KMS-11 (cell line): ENCODE measurements around the gene CDH13.

Experiments used
- H2AFZ ChIP-seq: fragments of 200-600 bp; sonication (generic); 2 replicates; pipeline ENCODE4 v1.6.1; 2016; ENCODE audit warnings: antibody characterized with exemption, mixed run types, low read depth
- H3K27ac ChIP-seq: fragments of 200-600 bp; sonication (generic); 2 replicates; pipeline ENCODE4 v1.6.1; 2016; ENCODE audit warnings: mild to moderate bottlenecking, mixed run types
- H3K27me3 ChIP-seq: fragments of 200-600 bp; sonication (generic); 2 replicates; pipeline ENCODE4 v1.6.1; 2017; ENCODE audit warnings: mild to moderate bottlenecking, low read depth, mixed run types, moderate library complexity; ENCODE audit not compliant: insufficient read depth
- H3K36me3 ChIP-seq: fragments of 200-600 bp; sonication (generic); 2 replicates; pipeline ENCODE4 v1.6.1; 2017; ENCODE audit warnings: mild to moderate bottlenecking, mixed run types; ENCODE audit not compliant: insufficient read depth
- H3K4me1 ChIP-seq: fragments of 200-600 bp; sonication (generic); 2 replicates; pipeline ENCODE4 v1.6.1; 2016; ENCODE audit warnings: mild to moderate bottlenecking, low read depth, mixed run types; ENCODE audit not compliant: poor library complexity, severe bottlenecking
- H3K4me2 ChIP-seq: fragments of 200-600 bp; sonication (generic); 2 replicates; pipeline ENCODE4 v1.7.0; 2016; ENCODE audit warnings: mild to moderate bottlenecking, mixed run types
- H3K4me3 ChIP-seq: fragments of 200-600 bp; sonication (generic); IDR thresholded peaks from 2 replicates; pipeline ENCODE4 v1.6.1; 2017; ENCODE audit warnings: low read depth, low read length, mixed read lengths; ENCODE audit not compliant: insufficient read depth
- H3K79me2 ChIP-seq: fragments of 200-600 bp; sonication (generic); 2 replicates; pipeline ENCODE4 v1.6.1; 2016; ENCODE audit warnings: low read depth, mixed run types; ENCODE audit not compliant: insufficient read depth
- H3K9ac ChIP-seq: fragments of 200-600 bp; sonication (generic); 2 replicates; pipeline ENCODE4 v1.6.1; 2016; ENCODE audit warnings: mild to moderate bottlenecking, mixed run types
- H4K20me1 ChIP-seq: fragments of 200-600 bp; sonication (generic); 2 replicates; pipeline ENCODE4 v1.6.1; 2016; ENCODE audit warnings: mild to moderate bottlenecking, mixed run types; ENCODE audit not compliant: insufficient read depth
- TF ChIP-seq, protein P1 (sequence below): fragments of 200-600 bp; sonication (generic); conservative IDR thresholded peaks from 2 replicates; pipeline ENCODE4 v1.6.1; 2017; ENCODE audit warnings: low read depth, mild to moderate bottlenecking, antibody characterized with exemption, low read length, moderate library complexity, mixed read lengths

Gene CDH13

DNA sequence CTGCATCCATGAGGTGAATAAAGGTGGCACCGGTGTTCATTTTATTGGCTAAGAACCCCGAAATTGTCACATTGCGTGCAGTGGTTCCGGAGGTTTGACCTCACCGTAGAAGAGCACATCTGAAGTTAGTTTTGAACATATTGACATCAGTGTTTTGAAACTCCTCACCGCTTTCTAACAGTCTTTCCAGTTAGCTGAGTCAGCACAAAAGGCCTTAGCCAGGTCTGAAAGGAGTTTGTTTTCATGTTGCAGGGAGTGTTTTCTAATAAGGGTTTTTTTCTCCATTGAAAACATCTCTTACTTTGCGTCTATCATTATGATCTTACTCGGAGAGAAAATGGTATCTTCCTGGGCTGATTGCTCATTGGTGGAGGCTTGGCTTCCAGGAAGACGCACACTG is 1006.5 kb downstream of the CDH13 start:
- no peak overlapping the region for H2AFZ ChIP-seq

GRCh38 chr16:83648347-83648746 is 1021.6 kb downstream of the CDH13 start:
- Histone ChIP-seq H3K79me2 (no peaks in the 10 kb centered on the region), H2AFZ (no peak overlapping the region), H3K4me3 (no peak overlapping the region), H3K9ac (no peak overlapping the region), H4K20me1 (no peaks in the 10 kb centered on the region), H3K27me3 (no peaks in the 10 kb centered on the region), H3K4me2 (no peak overlapping the region), H3K4me1 (no peaks in the 10 kb centered on the region), H3K36me3 (no peaks in the 10 kb centered on the region), H3K27ac (no peak overlapping the region)
- TF ChIP-seq, protein P1, sequence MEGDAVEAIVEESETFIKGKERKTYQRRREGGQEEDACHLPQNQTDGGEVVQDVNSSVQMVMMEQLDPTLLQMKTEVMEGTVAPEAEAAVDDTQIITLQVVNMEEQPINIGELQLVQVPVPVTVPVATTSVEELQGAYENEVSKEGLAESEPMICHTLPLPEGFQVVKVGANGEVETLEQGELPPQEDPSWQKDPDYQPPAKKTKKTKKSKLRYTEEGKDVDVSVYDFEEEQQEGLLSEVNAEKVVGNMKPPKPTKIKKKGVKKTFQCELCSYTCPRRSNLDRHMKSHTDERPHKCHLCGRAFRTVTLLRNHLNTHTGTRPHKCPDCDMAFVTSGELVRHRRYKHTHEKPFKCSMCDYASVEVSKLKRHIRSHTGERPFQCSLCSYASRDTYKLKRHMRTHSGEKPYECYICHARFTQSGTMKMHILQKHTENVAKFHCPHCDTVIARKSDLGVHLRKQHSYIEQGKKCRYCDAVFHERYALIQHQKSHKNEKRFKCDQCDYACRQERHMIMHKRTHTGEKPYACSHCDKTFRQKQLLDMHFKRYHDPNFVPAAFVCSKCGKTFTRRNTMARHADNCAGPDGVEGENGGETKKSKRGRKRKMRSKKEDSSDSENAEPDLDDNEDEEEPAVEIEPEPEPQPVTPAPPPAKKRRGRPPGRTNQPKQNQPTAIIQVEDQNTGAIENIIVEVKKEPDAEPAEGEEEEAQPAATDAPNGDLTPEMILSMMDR: no peak

More for the DNA sequence above, 1006.5 kb downstream of the CDH13 start:
- H3K4me3 ChIP-seq: no peak overlapping the region
- no peaks in the 10 kb centered on the region for H3K36me3 ChIP-seq
- H3K4me2 ChIP-seq: no peak overlapping the region
- H3K79me2 ChIP-seq: no peaks in the 10 kb centered on the region
- no peak overlapping the region for H3K9ac ChIP-seq
- no peaks in the 10 kb centered on the region for H4K20me1 ChIP-seq
- TF ChIP-seq, protein P1: no peak
- no peaks in the 10 kb centered on the region for H3K4me1 ChIP-seq
- no peaks in the 10 kb centered on the region for H3K27me3 ChIP-seq
- no peak overlapping the region for H3K27ac ChIP-seq

DNA sequence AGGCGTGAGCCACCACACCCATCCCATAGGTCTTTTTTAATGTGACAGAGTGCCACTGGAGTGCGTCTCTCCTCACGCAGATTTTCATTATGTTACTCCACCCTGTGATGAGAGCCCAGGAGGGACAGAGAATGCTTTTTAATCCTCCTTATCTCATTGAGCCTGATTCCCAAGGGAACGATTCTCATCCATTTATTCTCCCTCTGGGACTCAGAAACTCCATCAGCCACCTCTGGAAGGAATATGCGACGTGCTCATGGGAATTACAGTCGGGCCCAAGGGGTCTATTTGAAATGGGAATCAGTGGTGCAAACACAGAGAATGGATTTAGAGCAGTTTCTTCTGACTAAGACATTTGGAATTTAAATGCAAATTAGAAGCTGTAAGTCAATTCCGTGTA is 1025.1 kb downstream of the CDH13 start:
- Histone ChIP-seq H3K4me1 (no peaks in the 10 kb centered on the region), H3K27me3 (no peaks in the 10 kb centered on the region), H3K4me2 (no peak overlapping the region), H3K79me2 (no peaks in the 10 kb centered on the region), H3K9ac (no peak overlapping the region), H3K36me3 (no peaks in the 10 kb centered on the region), H3K27ac (no peak overlapping the region), H2AFZ (no peak overlapping the region), H4K20me1 (no peaks in the 10 kb centered on the region), H3K4me3 (no peak overlapping the region)
- TF ChIP-seq, protein P1: no peak

- no peak overlapping the region for H3K4me2 ChIP-seq
- TF ChIP-seq, protein P1: no peak
- no peak overlapping the region for H3K4me3 ChIP-seq
- H3K4me1 ChIP-seq: no peaks in the 10 kb centered on the region
- H4K20me1 ChIP-seq: no peaks in the 10 kb centered on the region
- no peak overlapping the region for H3K27ac ChIP-seq
- H3K9ac ChIP-seq: no peak overlapping the region
- no peak overlapping the region for H2AFZ ChIP-seq
- no peaks in the 10 kb centered on the region for H3K36me3 ChIP-seq
- H3K27me3 ChIP-seq: no peaks in the 10 kb centered on the region
- H3K79me2 ChIP-seq: no peaks in the 10 kb centered on the region
Observed at GRCh38 chr16:83652943-83653342, 1026.2 kb downstream of the CDH13 start.
